Mesenchymal stem cell (in vitro differentiated cells and primary cell): ENCODE data around the gene PUS10.

ENCODE experiments used
- DNase-seq: peaks from one replicate; pipeline ENCODE4 v3.0.0-alpha.2; 2013
- H2AFZ ChIP-seq: one replicate; pipeline ENCODE4 v1.6.1; 2013; ENCODE audit warnings: low read depth, mild to moderate bottlenecking, control low read depth, inconsistent platforms, low read length, moderate library complexity
- H2AK5ac ChIP-seq: 2 replicates; pipeline ENCODE4 v1.6.1; 2013; ENCODE audit warnings: low read length, moderate library complexity, mild to moderate bottlenecking, inconsistent platforms; ENCODE audit not compliant: severe bottlenecking
- H2BK120ac ChIP-seq: one replicate; pipeline ENCODE4 v1.6.1; 2013; ENCODE audit warnings: low read depth, mild to moderate bottlenecking, inconsistent platforms, low read length, moderate library complexity
- H2BK12ac ChIP-seq, 2 experiments: one replicate each; pipeline ENCODE4 v1.6.1; 2013; ENCODE audit warnings: inconsistent platforms in 2 of 2, low read length in 2 of 2, mild to moderate bottlenecking in 2 of 2, moderate library complexity in 2 of 2, control low read depth in 1 of 2
- H2BK15ac ChIP-seq: one replicate; pipeline ENCODE4 v1.6.1; 2013; ENCODE audit warnings: mild to moderate bottlenecking, low read depth, inconsistent platforms; ENCODE audit not compliant: poor library complexity, severe bottlenecking
- H2BK5ac ChIP-seq: 2 replicates; pipeline ENCODE4 v1.6.1; 2013; ENCODE audit warnings: low read depth, mild to moderate bottlenecking, low read length, control low read depth, inconsistent platforms; ENCODE audit not compliant: poor library complexity, severe bottlenecking
- H3K14ac ChIP-seq, 2 experiments: one replicate each; pipeline ENCODE4 v1.6.1; 2013; ENCODE audit warnings: inconsistent platforms in 2 of 2, low read length in 2 of 2, control low read depth in 1 of 2, mild to moderate bottlenecking in 1 of 2, moderate library complexity in 1 of 2
- H3K18ac ChIP-seq, 2 experiments: one replicate each; pipeline ENCODE4 v1.6.1; 2013; ENCODE audit warnings: inconsistent platforms in 2 of 2, low read length in 2 of 2, control low read depth in 1 of 2, low read depth in 1 of 2, mild to moderate bottlenecking in 1 of 2
- H3K23ac ChIP-seq, 2 experiments: one replicate each; pipeline ENCODE4 v1.6.1; 2013; ENCODE audit warnings: inconsistent platforms in 2 of 2, low read length in 2 of 2, mild to moderate bottlenecking in 2 of 2, moderate library complexity in 2 of 2, control low read depth in 1 of 2
- H3K27ac ChIP-seq: 2 replicates; pipeline ENCODE4 v1.5.1; 2013; ENCODE audit warnings: mild to moderate bottlenecking, moderate library complexity, low read length, control low read depth, inconsistent platforms; ENCODE audit not compliant: poor library complexity, severe bottlenecking
- H3K27me3 ChIP-seq, 2 experiments: 2 replicates each; pipeline versions ENCODE4 v1.6.1 to v1.7.0; 2013; ENCODE audit warnings: low read length in 2 of 2, mild to moderate bottlenecking in 2 of 2, moderate library complexity in 2 of 2, control low read depth in 1 of 2, inconsistent platforms in 1 of 2; ENCODE audit not compliant: control insufficient read depth in 1 of 2, insufficient read depth in 1 of 2
- H3K36me3 ChIP-seq, 2 experiments: 2 replicates each; pipeline versions ENCODE4 v1.6.1 to v1.7.0; 2013; ENCODE audit warnings: low read length in 2 of 2, control low read depth in 1 of 2, inconsistent platforms in 1 of 2, low read depth in 1 of 2, mild to moderate bottlenecking in 1 of 2; ENCODE audit not compliant: insufficient read depth in 2 of 2, control insufficient read depth in 1 of 2
- H3K4ac ChIP-seq, 2 experiments: one replicate each; pipeline ENCODE4 v1.6.1; 2013; ENCODE audit warnings: inconsistent platforms in 2 of 2, low read length in 2 of 2, mild to moderate bottlenecking in 2 of 2, moderate library complexity in 2 of 2, control low read depth in 1 of 2, low read depth in 1 of 2
- H3K4me1 ChIP-seq: 2 replicates; pipeline ENCODE4 v1.6.1; 2013; ENCODE audit warnings: low read depth, low read length, control low read depth; ENCODE audit not compliant: control insufficient read depth, insufficient read depth
- H3K4me2 ChIP-seq: 2 replicates; pipeline ENCODE4 v1.6.1; 2013; ENCODE audit warnings: low read length, mild to moderate bottlenecking, inconsistent platforms; ENCODE audit not compliant: poor library complexity, severe bottlenecking
- H3K4me3 ChIP-seq, 2 experiments: 2 replicates each; pipeline versions ENCODE4 v1.5.1 to v1.7.0; 2013; ENCODE audit warnings: low read length in 2 of 2, mild to moderate bottlenecking in 2 of 2, control low read depth in 1 of 2, low read depth in 1 of 2; ENCODE audit not compliant: insufficient read depth in 1 of 2
- H3K79me1 ChIP-seq: replicated peaks from 2 replicates; pipeline ENCODE4 v1.6.1; 2013; ENCODE audit warnings: mild to moderate bottlenecking, control low read depth, low read length, inconsistent platforms; ENCODE audit not compliant: poor library complexity, severe bottlenecking
- H3K9ac ChIP-seq: 2 replicates; pipeline ENCODE4 v1.7.0; 2013; ENCODE audit warnings: mild to moderate bottlenecking, low read length, moderate library complexity
- H3K9me3 ChIP-seq: 2 replicates; pipeline ENCODE4 v1.7.0; 2013; ENCODE audit warnings: mild to moderate bottlenecking, low read length; ENCODE audit not compliant: control insufficient read depth
- H4K8ac ChIP-seq: one replicate; pipeline ENCODE4 v1.6.1; 2013; ENCODE audit warnings: inconsistent platforms, mild to moderate bottlenecking, low read length, moderate library complexity
- H4K91ac ChIP-seq: one replicate; pipeline ENCODE4 v1.6.1; 2013; ENCODE audit warnings: mild to moderate bottlenecking, low read length, inconsistent platforms
- WGBS: methylation state at CpG from one replicate; pipeline ENCODE4 v1.1.7; 2013; ENCODE audit warnings: mixed read lengths; 5-methylcytosine and 5-hydroxymethylcytosine counted together

The PUS10 gene

GRCh38 chr2:60954139-60954538, 63.9 kb downstream of the PUS10 start:
- H3K14ac ChIP-seq = no peak overlapping the region
- H3K4me3 ChIP-seq = no peak overlapping the region
- no peak overlapping the region for H3K27ac ChIP-seq
- H3K23ac ChIP-seq = no peak overlapping the region
- no peak overlapping the region for H2AFZ ChIP-seq
- peaks cover 2 to 19% of the 10 kb centered on the region in 2 experiments for H3K36me3 ChIP-seq
- peaks cover 2% of the 10 kb centered on the region for H3K4me1 ChIP-seq
- H4K91ac ChIP-seq = no peak overlapping the region
- DNase-seq = no peak
- 41% methylated on average over 2 of the region's 2 CpGs for WGBS
- H2BK12ac ChIP-seq = no peak overlapping the region
- no peaks in the 10 kb centered on the region for H3K79me1 ChIP-seq
- H2AK5ac ChIP-seq = no peak overlapping the region
- no peaks in the 10 kb centered on the region for H3K27me3 ChIP-seq
- H2BK5ac ChIP-seq = no peak overlapping the region
- no peaks in the 10 kb centered on the region for H3K9me3 ChIP-seq
- no peak overlapping the region for H4K8ac ChIP-seq
- H2BK120ac ChIP-seq = no peak overlapping the region
- no peak overlapping the region for H3K18ac ChIP-seq
- H3K4me2 ChIP-seq = no peak overlapping the region
- no peak overlapping the region for H2BK15ac ChIP-seq
- H3K4ac ChIP-seq = no peak overlapping the region
- no peak overlapping the region for H3K9ac ChIP-seq

- H3K79me1 ChIP-seq = no peaks in the 10 kb centered on the region
- H3K27me3 ChIP-seq = no peaks in the 10 kb centered on the region
- no peak overlapping the region for H2AK5ac ChIP-seq
- H3K4ac ChIP-seq = no peak overlapping the region
- H3K9ac ChIP-seq = no peak overlapping the region
- H3K9me3 ChIP-seq = no peaks in the 10 kb centered on the region
- H3K4me2 ChIP-seq = no peak overlapping the region
- no peak overlapping the region for H3K18ac ChIP-seq
- H4K8ac ChIP-seq = no peak overlapping the region
- no peak for DNase-seq
- H3K14ac ChIP-seq = no peak overlapping the region
- no peak overlapping the region for H2BK120ac ChIP-seq
- H3K23ac ChIP-seq = no peak overlapping the region
- H2BK15ac ChIP-seq = no peak overlapping the region
- H3K36me3 ChIP-seq = peaks cover 5 to 27% of the 10 kb centered on the region in 2 experiments
- no peak overlapping the region for H3K4me3 ChIP-seq
- H2BK5ac ChIP-seq = no peak overlapping the region
- no peak overlapping the region for H2AFZ ChIP-seq
- H2BK12ac ChIP-seq = no peak overlapping the region
- WGBS = 90% methylated on average over 3 of the region's 6 CpGs
- peaks cover 2% of the 10 kb centered on the region for H3K4me1 ChIP-seq
- no peak overlapping the region for H3K27ac ChIP-seq
- H4K91ac ChIP-seq = no peak overlapping the region
These were observed 69.0 kb downstream of the PUS10 start for GRCh38 chr2:60948926-60949579.

GRCh38 chr2:60948161-60948560, 69.9 kb downstream of the PUS10 start:
- H2BK12ac ChIP-seq = no peak overlapping the region
- no peak overlapping the region for H2BK120ac ChIP-seq
- no peak overlapping the region for H3K18ac ChIP-seq
- no peak overlapping the region for H3K9ac ChIP-seq
- no peaks in the 10 kb centered on the region for H3K27me3 ChIP-seq
- H3K23ac ChIP-seq = no peak overlapping the region
- no peak overlapping the region for H3K14ac ChIP-seq
- peaks cover 2% of the 10 kb centered on the region for H3K4me1 ChIP-seq
- H4K91ac ChIP-seq = no peak overlapping the region
- H3K27ac ChIP-seq = no peak overlapping the region
- H3K36me3 ChIP-seq = peaks cover 5 to 18% of the 10 kb centered on the region in 2 experiments
- no peaks in the 10 kb centered on the region for H3K9me3 ChIP-seq
- no peak overlapping the region for H3K4me2 ChIP-seq
- no peaks in the 10 kb centered on the region for H3K79me1 ChIP-seq
- H4K8ac ChIP-seq = no peak overlapping the region
- no peak for DNase-seq
- 99% methylated on average over 8 of the region's 8 CpGs for WGBS
- H2BK5ac ChIP-seq = no peak overlapping the region
- no peak overlapping the region for H2BK15ac ChIP-seq
- no peak overlapping the region for H2AFZ ChIP-seq
- no peak overlapping the region for H3K4me3 ChIP-seq
- no peak overlapping the region for H2AK5ac ChIP-seq
- H3K4ac ChIP-seq = no peak overlapping the region

- Histone ChIP-seq H3K4me1 (peaks cover 2% of the 10 kb centered on the region), H4K91ac (no peak overlapping the region), H2BK120ac (no peak overlapping the region), H3K23ac (no peak overlapping the region), H3K14ac (no peak overlapping the region), H3K4ac (no peak overlapping the region), H2BK15ac (no peak overlapping the region), H3K4me2 (no peak overlapping the region), H3K9me3 (no peaks in the 10 kb centered on the region), H2BK12ac (no peak overlapping the region), H2AFZ (no peak overlapping the region), H2AK5ac (no peak overlapping the region), H2BK5ac (no peak overlapping the region), H3K27ac (no peak overlapping the region), H3K27me3 (no peaks in the 10 kb centered on the region), H3K9ac (no peak overlapping the region), H3K4me3 (no peak overlapping the region), H3K79me1 (no peaks in the 10 kb centered on the region), H3K36me3 (peaks cover 3 to 12% of the 10 kb centered on the region in 2 experiments), H4K8ac (no peak overlapping the region), H3K18ac (no peak overlapping the region)
- 97% methylated on average over 4 of the region's 4 CpGs for WGBS
- no peak for DNase-seq
These were observed 71.0 kb downstream of the PUS10 start for GRCh38 chr2:60947056-60947455.
